ENCODE measurements around the gene ZYG11B. TPM values are rescaled to one million over a fixed set of nuclear protein-coding genes. Genes with fewer than 3 reads are reported as not detected.
"Not testable (repeated sequence)": the region's sequence is repeated elsewhere in the genome, so short reads cannot be mapped to it uniquely, and the experiment has no call there.

Gene ZYG11B
- total RNA-seq, 4 donors from 2014 or later: 13.9 to 27.8 (median 18.4) TPM

GRCh38 chr1:52747450-52747849 lies 21.2 kb downstream of the ZYG11B start:
- intact Hi-C loops (cut with DNase I): no loop called here
- Histone ChIP-seq H3K27me3 (no peaks in the 10 kb centered on the region), H3K36me3 (no peaks in the 10 kb centered on the region), H3K4me1 (peaks cover 0 to 43% (median 12%) of the 10 kb centered on the region in 3 donors), H3K27ac (no peak overlapping the region), H3K9me3 (no peaks in the 10 kb centered on the region), H3K4me3 (no peak overlapping the region)
- TF ChIP-seq CTCF (IDR thresholded peaks at IDR 0.05) (no peak), POLR2A (IDR thresholded peaks at IDR 0.05) (no peak)
- WGBS, 2 donors: 83 to 100% methylated on average over 1 of the region's 1 CpG
- no peak for DNase-seq

GRCh38 chr1:52748119-52748518 lies 21.9 kb downstream of the ZYG11B start:
- TF ChIP-seq CTCF (IDR thresholded peaks at IDR 0.05) (peak in 1 of 6 experiments; percentile 38), POLR2A (IDR thresholded peaks at IDR 0.05) (no peak)
- peaks cover 0 to 48% (median 12%) of the 10 kb centered on the region in 3 donors for H3K4me1 ChIP-seq
- no peaks in the 10 kb centered on the region for H3K27me3 ChIP-seq

GRCh38 chr1:52749496-52749895 lies 23.2 kb downstream of the ZYG11B start:
- H3K4me1 ChIP-seq: peaks cover 0 to 48% (median 12%) of the 10 kb centered on the region in 3 donors
- H3K27me3 ChIP-seq; H3K4me3 ChIP-seq; H3K36me3 ChIP-seq; DNase-seq; H3K27ac ChIP-seq; intact Hi-C loops (cut with DNase I); H3K9me3 ChIP-seq: not testable (repeated sequence)
- 85% methylated on average over 9 of the region's 9 CpGs for WGBS, 2 donors

More at GRCh38 chr1:52748119-52748518, 21.9 kb downstream of the ZYG11B start:
- no peak overlapping the region for H3K4me3 ChIP-seq
- no peaks in the 10 kb centered on the region for H3K36me3 ChIP-seq
- H3K27ac ChIP-seq: no peak overlapping the region
- H3K9me3 ChIP-seq: no peaks in the 10 kb centered on the region
- intact Hi-C loops (cut with DNase I): no loop called here
- no peak for DNase-seq

GRCh38 chr1:52750139-52750538 lies 23.9 kb downstream of the ZYG11B start:
- H3K36me3 ChIP-seq; DNase-seq; H3K27ac ChIP-seq; H3K4me3 ChIP-seq; H3K9me3 ChIP-seq; H3K27me3 ChIP-seq; intact Hi-C loops (cut with DNase I): not testable (repeated sequence)
- peaks cover 0 to 48% (median 12%) of the 10 kb centered on the region in 3 donors for H3K4me1 ChIP-seq
- 82 to 88% methylated on average over 6 of the region's 6 CpGs for whole genome bisulfite sequencing, 2 donors

- WGBS, 2 donors: 47 to 61% methylated on average over 3 of the region's 3 CpGs
- H3K4me3 ChIP-seq: no peak overlapping the region
- H3K36me3 ChIP-seq: peaks cover 0 to 6% (median 0%) of the 10 kb centered on the region in 3 donors
- H3K4me1 ChIP-seq: peaks cover 0 to 48% (median 12%) of the 10 kb centered on the region in 3 donors
- no peak for DNase-seq
- no peak for TF ChIP-seq CTCF (IDR thresholded peaks at IDR 0.05)
- no peak for TF ChIP-seq POLR2A (IDR thresholded peaks at IDR 0.05)
- H3K27ac ChIP-seq: no peak overlapping the region
- no peaks in the 10 kb centered on the region for H3K27me3 ChIP-seq
- intact Hi-C loops (cut with DNase I): no loop called here
- H3K9me3 ChIP-seq: no peaks in the 10 kb centered on the region
These were observed 25.6 kb downstream of the ZYG11B start for GRCh38 chr1:52751589-52752483.

- no peaks in the 10 kb centered on the region for H3K9me3 ChIP-seq
- no peak for DNase-seq
- no peak overlapping the region for H3K4me3 ChIP-seq
- WGBS, 2 donors: 95 to 97% methylated on average over 2 of the region's 2 CpGs
- peaks cover 0 to 48% (median 12%) of the 10 kb centered on the region in 3 donors for H3K4me1 ChIP-seq
- no peaks in the 10 kb centered on the region for H3K27me3 ChIP-seq
- intact Hi-C loops (cut with DNase I): no loop called here
- TF ChIP-seq CTCF (IDR thresholded peaks at IDR 0.05) (no peak), POLR2A (IDR thresholded peaks at IDR 0.05) (no peak)
- H3K27ac ChIP-seq: no peak overlapping the region
- peaks cover 0 to 12% (median 0%) of the 10 kb centered on the region in 3 donors for H3K36me3 ChIP-seq
These were observed 26.2 kb downstream of the ZYG11B start for GRCh38 chr1:52752484-52752826.

Measured in esophagus squamous epithelium (tissue), 5 donors.